Measurements from ENCODE around the gene RAD51B. TPM values are rescaled to one million over a fixed set of nuclear protein-coding genes. Genes with fewer than 3 reads are reported as not detected.

Gene RAD51B
- total RNA-seq, 1 experiment from 2014 or later: 103 TPM

DNA sequence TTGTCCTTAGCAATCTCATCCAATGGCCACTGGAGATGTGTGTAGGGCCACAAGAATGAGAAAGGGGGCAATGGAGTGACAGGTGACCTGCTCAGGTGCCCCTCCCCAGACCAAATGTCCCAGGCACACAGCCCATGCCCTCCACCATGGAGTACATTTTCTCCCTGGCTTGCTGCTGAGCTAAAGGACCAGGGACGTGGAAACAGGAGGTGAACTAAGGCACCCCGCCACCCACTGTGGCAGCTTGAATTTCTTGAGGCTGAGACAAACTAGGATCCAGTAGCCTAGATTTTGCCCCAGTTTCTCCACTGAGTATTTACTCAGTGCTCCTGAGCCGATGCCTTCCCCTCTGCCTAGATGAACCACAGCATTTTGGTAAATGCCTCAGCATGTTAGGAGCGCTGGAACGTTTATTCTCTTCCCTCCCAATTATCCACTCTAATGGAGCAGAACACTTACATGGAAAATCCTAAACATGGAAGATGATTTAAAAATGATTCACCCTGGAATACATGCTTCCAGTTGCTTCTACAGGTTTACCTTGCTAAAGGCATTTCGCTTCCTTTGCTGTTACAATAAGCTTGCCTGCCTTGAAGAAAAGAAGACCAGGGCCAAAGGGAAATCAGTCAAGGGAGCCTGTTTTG is 775.3 kb downstream of the RAD51B start:
- in situ Hi-C loops (cut with HindIII; ENCODE audit: low sequenced_read_pairs): no loop called here
- no peak for DNase-seq (ENCODE audit: low spot score)

DNA sequence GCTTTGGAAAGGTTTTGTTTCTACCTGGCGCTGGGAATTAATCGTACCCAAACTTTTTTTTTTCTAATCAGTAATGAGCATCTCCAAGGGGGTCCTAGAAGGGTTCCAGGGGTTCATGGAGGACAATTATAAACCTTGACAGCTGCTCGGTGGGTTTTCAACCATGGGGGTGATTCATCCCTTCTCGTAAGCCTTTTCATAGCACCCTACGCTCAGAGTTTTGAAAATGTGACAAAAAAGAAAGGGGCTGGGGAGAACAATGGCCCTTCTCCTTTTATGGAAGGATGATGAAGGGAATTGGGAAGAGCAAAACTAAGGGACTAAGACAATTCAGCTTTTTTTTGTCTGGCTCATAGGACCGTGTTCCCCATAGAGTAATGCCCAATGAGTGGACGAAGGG is 776.6 kb downstream of the RAD51B start:
- no peak for DNase-seq (ENCODE audit: low spot score)
- in situ Hi-C loops (cut with HindIII; ENCODE audit: low sequenced_read_pairs): no loop called here

DNA sequence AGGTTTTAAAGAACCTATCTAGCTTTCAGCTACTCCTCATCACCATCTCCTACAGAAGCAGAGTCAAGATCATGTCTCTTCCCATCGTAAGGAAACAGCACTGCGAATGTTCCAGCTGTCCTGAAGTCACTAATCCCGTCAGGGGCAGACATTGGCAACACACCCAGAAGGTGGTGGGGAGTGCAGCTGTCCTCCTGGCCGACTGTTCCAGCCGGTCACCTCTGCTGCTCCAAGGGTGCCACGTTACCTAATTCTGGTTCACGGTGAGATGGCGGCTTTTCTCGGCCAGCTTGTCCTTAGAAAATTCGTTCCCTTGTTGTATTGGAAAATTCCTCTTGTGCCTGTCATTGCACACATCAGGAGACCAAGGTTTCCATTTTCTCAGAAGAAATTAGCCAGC is 777.1 kb downstream of the RAD51B start:
- DNase-seq (ENCODE audit: low spot score): no peak
- in situ Hi-C loops (cut with HindIII; ENCODE audit: low sequenced_read_pairs): no loop called here

DNA sequence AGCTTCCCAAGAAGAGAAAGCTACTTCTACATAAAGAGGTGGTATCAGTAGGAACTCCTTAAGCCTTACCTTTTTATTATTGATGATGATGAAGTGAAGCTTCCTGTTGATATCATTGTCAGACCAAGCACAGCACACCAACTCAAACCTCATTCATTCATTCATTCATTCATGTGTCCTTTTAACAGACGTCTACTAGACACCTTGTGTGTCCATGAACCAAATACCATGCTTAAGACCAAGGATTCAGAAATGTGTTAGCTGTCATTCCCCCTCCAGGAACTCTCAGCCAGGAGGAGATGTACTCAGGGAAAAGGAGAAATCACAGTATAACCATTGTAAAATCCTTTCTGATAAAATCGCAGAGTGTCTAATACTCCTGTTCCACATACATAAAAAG is 778.5 kb downstream of the RAD51B start:
- no peak for DNase-seq (ENCODE audit: low spot score)
- in situ Hi-C loops (cut with HindIII; ENCODE audit: low sequenced_read_pairs): no loop called here

DNA sequence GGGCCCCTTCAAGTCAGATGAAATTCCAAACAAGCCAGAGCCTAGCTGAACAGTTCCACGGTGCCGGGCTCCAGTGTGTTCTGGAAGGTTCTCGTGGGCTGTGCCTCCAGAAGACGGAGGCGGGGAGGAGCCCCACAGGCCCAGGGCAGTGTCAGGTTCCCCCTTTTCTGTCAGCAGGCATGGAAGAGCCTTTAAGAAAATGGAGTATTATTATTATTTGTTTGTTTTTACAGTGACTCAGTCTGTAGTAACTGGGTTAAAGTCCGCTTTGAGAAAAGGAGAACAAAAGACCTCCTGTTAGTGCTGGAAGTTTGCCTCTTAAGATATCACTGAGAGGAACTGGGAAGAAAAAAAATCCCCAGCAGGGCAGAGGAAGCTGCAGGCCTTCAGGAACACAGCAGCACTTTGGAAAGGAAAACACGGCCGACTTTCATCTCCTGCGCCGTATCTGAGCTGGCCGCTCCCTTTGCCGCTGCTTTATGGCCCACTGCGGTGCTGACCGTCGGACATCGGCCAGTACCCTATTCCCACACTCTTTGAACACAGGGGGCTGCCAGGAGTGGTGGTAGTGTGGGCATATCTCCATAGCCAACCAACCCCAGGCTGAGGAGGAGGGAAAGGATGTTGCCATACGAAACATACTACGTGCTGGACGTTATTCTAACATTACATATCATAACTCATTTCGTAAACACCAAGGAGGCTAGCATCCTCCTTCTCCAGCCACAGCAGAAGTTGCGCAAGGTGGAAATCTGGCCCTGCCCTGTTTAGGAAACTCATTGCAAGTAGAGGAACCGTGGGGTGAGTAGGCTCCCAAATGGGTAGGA is 779.3 kb downstream of the RAD51B start:
- in situ Hi-C loops (cut with HindIII; ENCODE audit: low sequenced_read_pairs): no loop called here
- DNase-seq (ENCODE audit: low spot score): no peak

DNA sequence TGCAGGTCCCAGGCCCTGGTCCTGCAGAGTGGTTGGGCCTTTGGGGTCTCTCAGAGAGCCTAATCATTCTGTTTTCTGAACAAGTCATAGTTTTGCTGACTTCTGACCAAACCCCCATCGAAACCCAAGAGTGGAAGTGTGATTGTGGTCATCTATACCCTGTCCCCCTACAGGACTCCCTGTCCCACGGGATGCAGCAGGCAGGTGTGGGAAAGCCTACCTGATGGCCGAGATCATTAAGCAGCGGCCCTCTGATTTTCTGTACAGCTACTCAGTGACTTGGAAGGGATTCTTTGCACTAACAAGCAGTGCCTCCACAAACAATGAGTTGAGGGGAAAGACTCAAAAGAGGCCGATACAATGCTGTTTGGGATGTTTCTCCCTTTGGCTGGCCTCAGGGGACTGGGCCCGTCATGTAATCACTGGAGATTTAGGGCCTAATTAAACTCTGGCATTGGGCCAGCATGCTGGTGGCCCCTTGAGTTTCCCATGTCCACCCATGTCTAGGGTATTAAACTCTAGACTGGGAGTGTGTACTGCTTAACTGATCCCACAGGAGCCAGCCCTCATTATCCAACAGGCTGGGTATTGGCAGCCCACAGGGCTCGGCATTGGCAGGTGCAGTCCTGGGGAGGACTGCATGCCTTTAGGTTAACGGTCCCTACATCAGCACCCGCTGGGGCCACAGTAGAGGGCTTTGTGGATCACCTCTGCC is 780.5 kb downstream of the RAD51B start:
- in situ Hi-C loops (cut with HindIII; ENCODE audit: low sequenced_read_pairs): no loop called here
- no peak for DNase-seq (ENCODE audit: low spot score)

DNA sequence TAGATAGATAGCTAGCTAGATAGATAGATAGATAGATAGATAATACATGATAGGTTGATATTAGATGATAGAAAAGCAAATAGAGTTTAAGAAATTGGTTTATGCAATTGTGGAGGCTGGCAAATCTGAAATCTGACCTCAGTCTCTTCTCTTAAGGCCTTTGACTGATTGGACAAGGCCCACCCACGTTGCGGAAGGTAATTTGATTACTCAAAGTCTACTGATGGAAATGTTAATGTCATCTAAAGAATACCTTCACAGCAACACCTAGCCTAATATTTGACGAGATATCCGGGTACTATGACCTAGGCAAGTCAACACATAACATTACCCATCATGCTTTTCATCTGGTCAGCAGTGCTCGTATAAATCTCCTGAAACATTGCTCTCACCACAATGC is 782.9 kb downstream of the RAD51B start:
- DNase-seq (ENCODE audit: low spot score): no peak

DNA sequence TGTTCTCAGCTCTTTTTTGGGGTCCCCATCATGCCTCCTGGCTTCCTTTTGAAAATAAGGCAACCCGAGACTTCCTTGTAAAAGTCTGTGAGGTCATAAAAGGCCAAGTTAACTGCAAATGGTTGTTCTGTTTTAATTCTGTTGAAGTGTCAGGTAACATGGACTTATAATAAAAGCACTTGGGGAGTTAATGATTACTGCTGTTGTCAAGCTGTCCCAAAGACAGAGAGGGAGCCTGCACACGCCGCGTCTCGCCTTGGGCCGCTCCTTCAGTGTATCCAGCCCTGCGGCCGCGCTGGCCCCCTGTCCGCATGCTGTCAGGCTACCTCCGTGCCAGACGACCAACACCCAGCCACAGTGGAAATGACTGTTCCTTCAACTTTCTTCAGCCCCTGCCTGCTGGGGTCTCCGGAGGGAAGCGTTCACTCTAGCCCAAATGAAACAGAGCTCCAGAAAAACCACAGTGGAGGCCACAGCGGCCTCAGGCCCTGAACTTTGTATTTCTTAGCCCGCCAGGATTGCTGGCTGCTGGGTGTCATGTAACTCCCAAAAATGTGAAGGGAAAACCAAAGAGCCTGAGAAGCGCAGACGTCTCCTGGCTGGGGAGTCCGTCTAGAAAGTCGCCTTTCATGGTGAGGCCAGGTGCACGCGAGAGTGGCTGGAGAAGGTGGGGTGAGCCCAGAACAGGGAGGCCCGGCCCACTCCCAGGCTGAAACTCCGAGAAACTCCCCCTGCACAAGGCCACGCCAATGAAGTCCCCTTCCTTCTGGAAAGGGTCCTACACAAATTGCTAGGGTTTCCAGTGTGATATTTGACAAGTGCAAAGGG is 784.2 kb downstream of the RAD51B start:
- in situ Hi-C loops (cut with HindIII; ENCODE audit: low sequenced_read_pairs): no loop called here
- DNase-seq (ENCODE audit: low spot score): no peak

More for the DNA sequence above, 782.9 kb downstream of the RAD51B start:
- in situ Hi-C loops (cut with HindIII; ENCODE audit: low sequenced_read_pairs): no loop called here

DNA sequence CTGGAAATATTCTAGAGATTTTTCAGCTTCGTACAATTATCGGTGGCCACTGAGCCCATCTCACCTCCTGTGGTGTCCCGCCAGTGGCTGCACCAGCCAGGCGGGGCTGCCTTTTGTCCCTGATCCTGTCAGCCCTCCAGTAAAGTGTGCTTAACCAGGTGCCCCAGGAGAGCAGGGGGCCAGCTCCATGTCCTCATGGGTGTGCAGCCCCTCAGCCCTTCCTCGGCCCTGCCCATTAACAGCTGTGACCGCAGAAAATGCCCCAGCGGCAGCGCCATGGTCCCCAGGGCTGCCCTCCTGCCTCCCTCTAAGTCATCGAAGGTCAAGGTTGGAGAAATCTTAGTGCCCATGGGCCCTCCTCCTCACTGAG is 784.8 kb downstream of the RAD51B start:
- DNase-seq (ENCODE audit: low spot score): no peak
- in situ Hi-C loops (cut with HindIII; ENCODE audit: low sequenced_read_pairs): no loop called here

DNA sequence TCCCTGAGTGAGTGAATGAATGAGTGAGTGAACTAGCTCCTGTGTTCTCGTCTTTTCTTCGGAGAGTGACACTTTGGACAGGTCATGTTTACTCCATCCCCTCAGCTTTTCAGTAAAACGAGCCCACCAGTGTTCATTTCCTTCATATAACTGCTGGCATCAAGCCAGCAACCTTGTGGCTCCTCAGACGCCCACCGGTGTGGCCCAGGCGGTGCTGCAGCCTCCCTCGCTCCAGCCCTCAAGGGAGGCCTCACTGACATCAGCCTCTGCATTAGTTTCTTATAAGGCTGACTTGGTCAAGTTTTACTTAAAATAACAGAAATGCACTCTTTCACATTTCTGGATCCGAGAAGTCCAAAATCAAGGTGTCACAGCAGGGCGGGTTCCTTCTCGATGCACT is 785.2 kb downstream of the RAD51B start:
- DNase-seq (ENCODE audit: low spot score): no peak
- in situ Hi-C loops (cut with HindIII; ENCODE audit: low sequenced_read_pairs): no loop called here

DNA sequence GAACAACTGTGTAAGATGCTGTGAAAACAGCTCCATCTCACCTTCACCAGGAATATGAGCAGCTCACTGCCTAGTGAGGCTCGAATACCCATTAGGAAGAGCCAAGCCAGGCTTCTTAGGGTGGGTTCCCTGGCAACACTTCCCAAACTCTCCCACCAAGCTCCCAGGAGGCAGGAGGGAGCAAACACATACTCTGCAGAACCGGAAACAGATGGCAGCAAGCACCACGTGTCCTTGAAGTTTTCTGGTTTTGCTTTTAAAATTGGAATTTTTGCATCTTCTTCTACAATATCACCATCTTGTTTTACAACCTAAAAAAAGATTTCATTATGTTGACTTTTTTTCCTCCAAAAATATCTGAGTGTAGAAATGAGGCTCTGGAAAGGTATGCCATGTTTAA is 786.6 kb downstream of the RAD51B start:
- in situ Hi-C loops (cut with HindIII; ENCODE audit: low sequenced_read_pairs): no loop called here
- no peak for DNase-seq (ENCODE audit: low spot score)

DNA sequence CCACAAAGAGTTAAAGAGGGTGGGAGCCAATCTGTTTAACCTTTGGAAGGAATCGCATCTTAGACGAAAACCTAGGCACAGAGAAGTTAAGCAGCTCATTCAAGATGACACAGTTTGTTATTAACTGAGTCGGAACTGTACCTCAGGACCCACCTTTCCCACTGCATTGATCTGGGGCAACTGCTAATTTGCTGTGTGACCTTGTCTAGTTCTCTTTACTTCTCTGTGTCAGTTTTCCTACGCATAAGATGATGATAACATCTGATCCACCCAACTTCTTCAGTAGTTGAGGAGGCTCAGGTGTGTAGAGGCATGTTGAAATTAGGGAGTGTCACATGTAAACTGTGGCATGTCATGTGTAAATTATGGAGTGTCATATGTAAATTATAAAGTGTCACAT is 787.1 kb downstream of the RAD51B start:
- DNase-seq (ENCODE audit: low spot score): no peak
- in situ Hi-C loops (cut with HindIII; ENCODE audit: low sequenced_read_pairs): no loop called here

DNA sequence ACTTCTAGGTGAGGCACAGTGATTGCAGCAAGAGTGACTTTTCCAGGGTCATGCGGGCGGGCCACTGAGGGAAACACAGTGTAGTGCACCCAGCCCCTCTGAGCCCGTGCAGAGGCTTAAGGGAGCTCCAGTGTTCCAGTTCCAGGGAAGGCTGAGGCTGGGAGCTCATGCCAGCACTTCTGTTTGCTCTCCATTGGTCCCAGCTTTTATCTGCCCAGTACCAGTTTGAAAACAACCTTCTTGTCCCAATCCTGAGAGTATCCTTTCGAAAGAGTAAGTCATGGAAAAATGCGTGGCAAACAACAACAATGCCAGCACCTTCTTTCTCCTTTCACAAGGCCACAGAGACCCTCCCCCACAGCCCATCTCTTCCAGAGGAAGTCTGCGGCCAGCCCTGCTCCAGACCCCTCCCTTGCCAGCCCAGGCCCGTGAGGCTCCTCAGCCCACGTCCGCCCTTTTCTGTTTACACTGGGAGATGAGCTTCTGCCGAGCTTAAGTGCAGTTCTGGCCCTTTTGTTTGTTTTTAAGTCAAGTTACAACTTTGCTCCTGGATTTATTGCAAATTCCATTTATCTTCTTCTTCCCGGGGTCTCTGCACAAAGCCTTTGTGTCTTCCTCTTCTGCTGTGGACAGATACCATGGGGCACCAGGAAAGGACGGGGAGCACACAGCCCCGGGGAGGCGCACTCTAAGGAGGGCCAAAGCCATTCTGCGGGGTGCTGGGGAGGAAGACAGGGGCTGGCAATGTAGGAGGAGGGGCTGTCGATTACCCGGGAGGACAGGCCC is 787.7 kb downstream of the RAD51B start:
- DNase-seq (ENCODE audit: low spot score): no peak
- in situ Hi-C loops (cut with HindIII; ENCODE audit: low sequenced_read_pairs): no loop called here

DNA sequence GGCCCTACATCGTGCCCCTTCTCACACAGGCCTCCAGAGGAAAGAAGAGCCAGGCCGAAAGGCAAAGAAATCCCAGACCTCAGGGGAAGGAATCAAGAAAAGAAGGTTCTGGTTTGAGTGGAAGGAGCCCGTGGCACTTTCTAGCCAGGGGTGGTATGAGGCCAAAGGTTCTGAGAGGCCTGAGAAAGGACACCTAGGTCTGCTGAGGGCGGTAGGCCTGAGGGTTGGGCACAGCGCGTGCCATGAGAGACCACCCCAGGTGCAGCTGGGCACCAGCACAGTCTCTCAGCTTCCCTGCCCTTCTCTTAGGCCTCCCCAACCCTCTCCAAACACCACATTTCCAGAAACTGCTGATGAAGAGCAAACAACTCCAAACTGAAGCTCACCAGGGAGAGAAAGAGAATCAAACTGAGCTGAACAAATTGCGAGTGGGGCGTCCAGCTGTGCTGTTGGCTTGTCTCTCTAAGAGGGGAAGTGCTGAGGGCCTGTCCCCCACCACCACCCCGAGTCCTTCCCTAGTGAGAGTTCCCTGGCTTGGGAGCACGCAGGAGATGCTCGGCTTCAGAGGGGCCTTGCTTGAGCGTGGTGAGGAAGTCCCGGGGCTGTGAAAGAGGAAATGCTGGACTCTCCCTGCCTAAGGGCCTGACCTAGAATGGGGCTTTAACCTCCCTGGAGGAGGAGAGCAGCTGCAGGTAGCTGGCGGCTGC is 788.4 kb downstream of the RAD51B start:
- in situ Hi-C loops (cut with HindIII; ENCODE audit: low sequenced_read_pairs): no loop called here

DNA sequence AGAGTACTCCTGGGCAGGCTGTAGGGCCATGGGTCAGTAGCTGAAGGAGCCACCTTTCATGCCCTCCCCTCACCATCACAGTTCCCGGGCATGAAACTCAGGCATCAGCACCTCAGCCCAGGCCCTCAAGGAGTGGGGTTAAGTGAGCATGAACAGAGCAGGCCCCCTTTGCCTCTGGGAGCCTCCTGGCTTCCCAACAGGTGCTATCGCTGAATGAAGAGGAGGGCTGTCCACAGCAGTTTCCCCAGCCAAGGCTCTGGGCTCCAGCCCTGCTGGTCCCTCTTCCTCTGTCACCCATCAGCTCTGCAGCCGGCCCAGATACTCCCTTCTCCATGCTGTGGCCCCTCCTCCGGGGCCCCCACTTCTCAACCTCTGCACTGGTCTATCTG is 789.0 kb downstream of the RAD51B start:
- in situ Hi-C loops (cut with HindIII; ENCODE audit: low sequenced_read_pairs): no loop called here
- DNase-seq (ENCODE audit: low spot score): no peak

More for the DNA sequence above, 788.4 kb downstream of the RAD51B start:
- DNase-seq (ENCODE audit: low spot score): no peak

DNA sequence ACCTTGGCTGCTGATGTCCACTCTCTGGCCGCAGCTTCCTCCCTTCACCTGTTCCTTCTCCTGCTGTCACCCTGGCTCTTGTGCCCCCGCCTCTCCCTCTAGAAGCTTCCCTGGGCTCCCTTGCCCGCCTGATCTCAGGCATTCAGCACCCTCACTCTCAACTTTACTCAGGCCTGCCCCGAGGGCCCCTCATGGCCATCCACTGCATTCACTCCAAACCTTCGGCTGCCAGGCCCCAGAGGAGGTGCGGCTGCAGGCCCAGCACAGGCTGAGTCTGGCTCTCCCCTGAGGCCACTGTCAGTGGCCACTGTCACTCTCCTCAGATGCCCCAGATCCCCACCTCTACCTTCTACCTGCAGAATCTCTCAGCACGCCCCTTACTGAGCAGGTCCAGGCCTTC is 789.4 kb downstream of the RAD51B start:
- no peak for DNase-seq (ENCODE audit: low spot score)
- in situ Hi-C loops (cut with HindIII; ENCODE audit: low sequenced_read_pairs): no loop called here

DNA sequence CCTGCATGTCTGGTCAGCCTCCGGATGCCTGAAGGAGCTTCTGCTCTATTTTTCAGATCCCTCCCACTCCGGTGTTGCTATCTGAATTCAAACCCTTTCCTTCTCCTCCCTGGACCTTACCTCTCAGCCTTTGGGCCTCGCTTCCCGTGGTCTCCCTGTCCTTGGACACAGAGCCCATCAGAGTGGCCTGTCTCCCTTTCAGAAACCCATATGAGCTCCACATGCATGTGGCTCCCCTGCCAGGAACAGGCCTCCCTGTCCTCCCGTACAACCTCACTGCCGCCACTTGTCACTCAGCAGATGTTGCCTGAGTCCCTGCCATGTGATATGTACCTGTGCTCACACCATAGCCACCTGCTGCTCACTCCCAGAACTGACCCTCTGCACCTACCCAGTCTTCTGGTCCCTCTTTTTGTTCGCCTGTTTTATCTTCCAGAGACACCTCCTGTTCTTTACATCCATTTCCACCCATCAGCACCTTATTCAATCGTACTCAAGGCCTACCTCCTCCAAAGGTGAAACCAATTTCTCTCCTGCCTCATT is 790.7 kb downstream of the RAD51B start:
- DNase-seq (ENCODE audit: low spot score): no peak
- in situ Hi-C loops (cut with HindIII; ENCODE audit: low sequenced_read_pairs): no loop called here

DNA sequence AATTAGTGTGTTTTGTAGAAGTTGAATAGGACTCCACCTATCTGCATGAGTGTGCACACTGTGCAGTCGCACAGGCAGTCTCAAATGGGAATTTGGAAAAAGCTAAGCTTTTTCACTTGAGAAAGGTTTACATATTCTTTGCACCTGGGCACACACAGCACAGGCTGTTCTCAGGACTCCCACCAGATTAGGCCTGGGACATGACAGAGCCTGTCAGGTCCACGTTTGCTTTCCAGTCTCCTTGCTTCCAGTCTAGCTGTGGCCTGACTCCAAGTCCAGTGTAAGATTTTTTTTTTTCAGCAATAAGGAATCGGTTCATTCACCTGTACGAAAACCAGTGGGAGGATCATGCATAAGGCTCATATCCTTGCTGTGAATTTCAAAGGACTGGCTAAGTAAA is 792.0 kb downstream of the RAD51B start:
- in situ Hi-C loops (cut with HindIII; ENCODE audit: low sequenced_read_pairs): no loop called here

More for the DNA sequence above, 792.0 kb downstream of the RAD51B start:
- DNase-seq (ENCODE audit: low spot score): no peak
